NCI-H526 (cell line): ENCODE measurements around the gene C2orf68.
"Not testable (repeated sequence)": the region's sequence is repeated elsewhere in the genome, so short reads cannot be mapped to it uniquely, and the experiment has no call there.

Experiments
- DNase-seq, 2 experiments: peaks; one replicate each; lab custom pipeline; 2025; lab: John Stamatoyannopoulos, UW

C2orf68 gene, protein sequence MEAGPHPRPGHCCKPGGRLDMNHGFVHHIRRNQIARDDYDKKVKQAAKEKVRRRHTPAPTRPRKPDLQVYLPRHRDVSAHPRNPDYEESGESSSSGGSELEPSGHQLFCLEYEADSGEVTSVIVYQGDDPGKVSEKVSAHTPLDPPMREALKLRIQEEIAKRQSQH

DNA sequence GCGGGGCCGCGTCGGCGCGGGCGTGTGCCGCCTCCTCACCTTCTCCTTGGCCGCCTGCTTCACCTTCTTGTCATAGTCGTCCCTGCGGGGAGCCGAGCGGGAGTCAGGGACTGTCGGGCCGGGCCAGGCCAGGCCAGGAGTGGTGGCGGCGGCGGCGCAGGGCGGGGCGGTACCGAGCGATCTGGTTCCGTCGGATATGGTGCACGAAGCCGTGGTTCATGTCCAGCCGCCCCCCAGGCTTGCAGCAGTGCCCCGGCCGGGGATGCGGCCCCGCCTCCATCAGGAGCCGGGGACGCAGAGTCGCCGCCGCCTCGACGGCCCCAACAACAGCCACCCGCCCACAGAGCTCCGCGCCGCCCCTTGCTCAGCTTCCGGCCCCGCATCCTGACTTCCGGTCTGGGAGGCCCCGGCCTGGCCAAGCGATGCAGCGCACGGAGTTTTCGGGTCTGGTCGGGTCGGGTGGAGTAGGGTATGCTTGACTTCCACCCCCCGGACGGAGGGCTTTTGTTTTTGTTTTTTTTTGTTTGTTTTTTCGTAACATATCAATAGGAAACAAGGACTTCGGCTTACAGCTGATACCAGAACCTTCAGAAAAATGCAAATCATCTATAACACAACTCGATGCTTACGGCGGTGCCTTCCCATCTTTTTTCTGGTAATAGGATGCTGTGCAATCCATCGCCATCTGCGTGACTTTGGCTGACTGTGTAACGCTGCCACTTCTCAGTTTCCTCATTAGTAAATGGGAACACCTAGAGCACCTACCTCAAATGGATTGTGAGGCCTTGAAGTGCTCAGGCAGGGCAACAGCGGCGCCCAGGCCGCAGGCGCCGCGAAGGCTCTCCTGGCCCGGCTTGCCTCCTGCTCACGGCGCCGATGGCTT, at the start of gene C2orf68:
TSS of gene C2orf68 (minus strand) at position 362 of the 883 bp plus-strand sequence. CDS start at position 280, 82 bp downstream.
- DNase-seq: peak; percentile 62 to 95

DNA sequence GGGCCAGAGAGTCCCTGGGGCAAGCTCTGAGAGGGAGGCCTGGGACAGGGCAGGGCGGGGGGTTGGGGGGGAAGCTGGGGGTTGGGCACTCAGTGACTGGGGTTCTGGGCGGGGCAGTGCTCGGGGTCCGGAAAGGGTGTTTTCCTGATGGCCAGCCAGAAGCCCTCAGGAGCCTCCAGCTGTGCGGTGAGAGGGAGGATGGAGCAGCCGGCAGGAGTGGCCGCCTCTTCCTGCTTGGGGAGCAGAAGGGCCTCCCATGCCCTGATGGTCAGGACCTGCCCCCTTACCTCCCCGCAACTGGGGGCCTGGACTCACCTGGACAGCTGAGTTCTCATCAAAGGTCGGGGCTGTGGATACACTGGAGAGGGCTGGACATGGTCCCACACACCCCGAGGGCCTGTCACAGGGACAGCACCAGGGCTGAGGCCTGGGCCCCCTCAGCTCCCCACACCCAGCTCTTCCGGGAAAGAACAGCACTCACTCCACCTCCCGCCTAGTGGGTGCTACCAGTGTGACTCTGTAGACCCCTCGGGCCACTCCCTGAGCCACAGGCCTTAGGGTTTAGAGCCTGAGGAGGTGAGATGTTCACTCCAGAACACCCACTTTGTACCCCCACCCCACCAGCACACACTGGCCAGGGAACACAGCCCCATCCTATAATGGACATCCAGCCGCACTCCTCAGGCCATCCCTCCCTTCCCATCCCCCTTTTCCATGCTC, 49.4 kb upstream of the C2orf68 start:
- no peak for DNase-seq

DNA sequence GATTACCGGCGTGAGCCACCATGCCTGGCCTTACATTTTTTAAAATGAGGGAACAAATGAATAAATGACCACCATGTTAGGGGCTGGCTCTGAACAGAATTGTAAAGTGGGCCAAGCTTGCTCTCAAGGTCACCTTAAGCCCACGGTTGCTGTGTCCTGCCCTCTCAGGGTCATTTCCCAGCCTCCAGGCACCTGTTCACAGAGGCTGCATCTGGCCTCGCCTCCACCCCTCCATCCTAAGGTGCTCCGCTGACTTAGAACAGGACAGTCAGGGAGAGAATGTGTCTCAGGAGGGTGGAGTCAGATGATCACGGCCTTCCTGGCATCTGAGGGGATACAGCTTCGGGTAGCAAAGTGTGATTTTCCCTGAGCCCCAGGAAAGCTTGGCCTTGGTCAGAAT, 48.9 kb upstream of the C2orf68 start:
- DNase-seq: no peak

DNA sequence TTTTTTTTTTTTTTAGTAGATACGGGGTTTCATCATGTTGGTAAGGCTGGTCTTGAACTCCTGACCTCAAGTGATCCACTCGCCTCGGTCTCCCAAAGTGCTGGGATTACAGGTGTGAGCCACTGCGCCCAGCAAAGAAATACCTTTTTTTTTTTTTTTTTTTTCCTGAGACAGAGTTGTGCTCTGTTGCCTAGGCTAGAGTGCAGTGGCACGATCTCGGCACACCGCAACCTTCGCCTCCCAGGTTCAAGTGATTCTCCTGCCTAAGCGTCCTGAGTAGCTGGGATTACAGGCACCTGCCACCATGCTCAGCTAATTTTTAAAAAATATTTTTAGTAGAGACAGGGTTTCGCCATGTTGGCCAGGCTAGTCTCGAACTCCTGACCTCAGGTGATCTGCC, 48.4 kb upstream of the C2orf68 start:
- DNase-seq: not testable (repeated sequence)

DNA sequence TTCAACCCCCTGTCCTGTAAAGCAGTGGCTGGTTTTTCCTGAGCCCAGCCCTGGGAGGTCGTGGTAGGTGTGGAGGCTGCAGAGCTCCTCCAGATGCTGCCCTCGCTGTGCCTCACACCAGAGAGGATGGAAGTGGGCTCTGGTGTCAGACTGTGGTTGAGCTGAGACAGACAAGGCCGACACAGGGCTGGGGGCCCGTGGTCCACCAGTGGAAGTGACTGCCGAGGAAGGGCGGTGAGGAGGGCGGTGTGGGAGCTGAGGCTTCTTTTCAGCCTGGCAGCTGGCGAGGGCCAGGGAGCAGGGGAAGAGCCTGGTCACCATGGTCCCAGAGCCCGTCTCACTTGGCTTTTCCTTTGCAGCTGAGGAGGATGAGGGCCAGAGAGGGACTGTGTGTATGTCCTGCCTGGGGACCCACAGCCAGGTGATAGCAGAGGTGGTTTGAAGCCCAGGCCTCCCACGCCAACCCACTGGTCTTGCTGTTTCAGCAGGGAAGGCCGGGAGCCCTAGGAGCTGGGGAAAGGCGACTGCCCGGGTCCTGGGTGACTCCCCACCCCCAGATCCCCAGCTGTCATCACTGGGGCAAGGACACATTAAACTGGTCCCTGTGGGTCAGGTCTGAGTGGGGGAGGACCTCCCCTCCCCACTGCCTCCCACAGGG, 47.6 kb upstream of the C2orf68 start:
- DNase-seq: no peak

DNA sequence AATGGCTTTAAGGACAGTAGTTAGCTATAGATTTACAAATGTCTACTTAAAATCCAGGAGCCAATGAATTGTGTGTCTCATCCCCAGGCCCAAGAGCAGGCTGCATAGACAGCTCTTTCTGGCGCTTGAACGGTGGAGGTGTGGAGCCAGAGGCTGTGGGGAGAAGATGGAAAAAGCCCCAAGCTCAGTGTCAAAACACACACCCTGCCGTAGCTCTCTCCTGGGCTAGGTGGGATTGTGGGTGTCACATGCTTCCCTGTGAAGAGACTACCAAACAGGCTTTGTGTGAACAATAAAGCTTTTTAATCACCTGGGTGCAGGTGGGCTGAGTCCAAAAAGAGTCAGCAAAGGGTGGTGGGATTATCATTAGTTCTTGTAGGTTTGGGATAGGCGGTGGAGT, 45.5 kb upstream of the C2orf68 start:
- DNase-seq: not testable (repeated sequence)

DNA sequence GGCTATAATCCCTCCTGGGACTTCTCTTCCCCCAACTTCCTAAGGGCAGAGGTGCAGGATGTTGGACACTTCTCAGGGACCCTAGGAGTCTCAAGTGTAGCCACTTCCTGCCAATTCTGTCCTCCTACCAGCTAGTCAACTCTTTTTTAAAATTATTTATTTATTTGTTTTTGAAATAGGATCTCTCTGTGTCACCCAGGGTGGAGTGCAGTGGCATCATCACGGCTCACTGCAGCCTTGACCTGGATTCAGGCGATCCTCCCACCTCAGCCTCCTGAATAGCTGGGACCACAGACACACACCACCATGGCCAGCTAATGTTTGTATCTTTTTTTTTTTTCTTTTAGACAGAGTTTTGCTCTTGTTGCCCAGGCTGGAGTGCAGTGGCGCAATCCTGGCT, 44.6 kb upstream of the C2orf68 start:
- no peak for DNase-seq

DNA sequence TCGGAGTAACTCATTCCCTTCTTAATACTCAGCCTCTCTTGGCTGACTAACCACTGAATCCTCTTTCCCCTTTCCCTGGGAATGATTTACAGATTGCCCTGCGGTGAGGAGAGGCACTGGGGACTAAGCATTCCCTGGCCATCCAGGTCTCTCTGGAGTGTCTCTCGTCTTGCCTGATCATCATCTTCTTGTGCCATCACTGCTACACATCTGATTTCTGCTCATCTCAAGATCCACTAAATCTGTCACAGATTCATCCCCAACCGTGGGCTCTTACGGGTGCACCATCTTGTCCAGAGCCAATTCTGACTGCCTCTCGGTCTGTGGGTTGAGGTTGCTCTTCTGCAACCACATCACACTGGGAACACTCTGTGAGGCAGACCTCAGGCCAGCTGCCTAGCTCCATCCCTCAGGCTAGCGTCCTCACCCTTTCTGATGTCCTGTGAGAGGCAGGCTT, 44.1 kb upstream of the C2orf68 start:
- DNase-seq: no peak

DNA sequence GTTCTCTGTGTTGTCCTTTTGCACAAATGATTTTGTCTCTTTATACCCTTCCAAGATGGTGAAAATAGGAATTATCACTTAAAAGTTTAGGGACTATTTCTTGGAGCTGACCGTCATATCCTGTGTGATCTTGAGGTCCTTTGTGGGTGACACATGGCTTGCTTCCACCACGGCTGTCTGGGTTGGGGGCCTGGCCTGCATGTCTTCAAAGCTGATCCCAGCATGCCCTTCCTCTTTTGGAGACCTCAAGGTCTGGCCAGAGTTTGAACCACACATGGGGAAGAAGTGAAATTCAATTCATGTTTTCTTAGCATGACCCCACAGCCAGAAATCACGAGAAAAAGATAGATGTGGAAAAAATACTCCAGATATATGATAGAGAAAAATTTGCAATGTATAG, 42.1 kb upstream of the C2orf68 start:
- no peak for DNase-seq

DNA sequence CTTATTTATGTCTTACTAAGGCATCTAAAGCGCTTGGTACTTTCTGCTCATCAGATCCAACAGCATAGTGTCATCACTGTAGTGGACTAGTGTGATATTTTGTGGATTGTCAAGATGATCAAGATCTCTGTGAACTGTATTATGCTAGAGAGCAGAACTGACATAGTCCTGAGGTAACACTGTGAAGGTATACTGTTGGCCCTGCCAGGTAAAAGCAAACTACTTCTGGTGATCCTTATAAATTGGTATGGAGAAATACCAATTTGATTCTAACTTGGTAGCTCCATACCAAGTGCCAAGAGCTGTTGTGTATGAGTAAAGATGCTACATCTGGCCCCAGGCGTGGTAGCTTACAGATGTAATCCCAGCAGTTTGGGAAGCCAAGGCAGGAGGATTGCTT, 40.2 kb upstream of the C2orf68 start:
- no peak for DNase-seq

DNA sequence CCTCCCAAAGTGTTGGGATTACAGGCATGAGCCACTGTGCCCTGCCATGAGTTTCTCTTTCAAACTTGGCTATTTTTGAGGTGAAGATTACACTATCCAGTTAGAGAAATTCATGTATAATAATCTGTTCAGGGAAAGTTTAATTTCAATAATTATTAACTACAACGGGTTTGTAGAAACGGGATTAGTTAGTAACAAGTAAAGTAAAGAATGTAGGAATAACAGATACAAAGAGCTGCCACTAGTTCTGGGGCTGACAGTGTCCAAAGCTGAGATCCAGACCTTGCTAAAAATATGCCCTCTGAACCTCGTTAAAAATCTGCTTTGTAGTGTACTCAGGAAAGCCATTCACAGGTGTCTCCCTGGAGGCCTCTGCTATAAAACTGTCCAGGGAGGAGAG, 39.2 kb upstream of the C2orf68 start:
- no peak for DNase-seq

DNA sequence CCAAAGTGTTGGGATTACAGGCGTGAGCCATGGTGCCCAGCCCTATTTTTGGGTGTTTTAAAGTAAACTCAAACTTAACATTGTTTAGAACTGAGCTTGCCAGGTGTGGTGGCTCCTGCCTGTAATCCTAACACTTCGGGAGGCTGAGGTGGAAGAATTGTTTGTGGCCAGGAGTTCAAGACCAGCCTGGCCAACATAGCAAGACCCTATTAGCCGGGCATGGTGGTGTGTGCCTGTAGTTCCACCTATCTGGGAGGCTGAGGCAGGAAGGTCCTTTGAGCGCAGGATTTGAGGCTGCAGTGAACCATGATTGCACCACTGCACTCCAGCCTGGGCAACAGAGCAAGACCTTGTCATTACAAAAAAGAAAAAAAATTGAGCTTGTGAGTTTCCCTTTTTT, 38.6 kb upstream of the C2orf68 start:
- no peak for DNase-seq

DNA sequence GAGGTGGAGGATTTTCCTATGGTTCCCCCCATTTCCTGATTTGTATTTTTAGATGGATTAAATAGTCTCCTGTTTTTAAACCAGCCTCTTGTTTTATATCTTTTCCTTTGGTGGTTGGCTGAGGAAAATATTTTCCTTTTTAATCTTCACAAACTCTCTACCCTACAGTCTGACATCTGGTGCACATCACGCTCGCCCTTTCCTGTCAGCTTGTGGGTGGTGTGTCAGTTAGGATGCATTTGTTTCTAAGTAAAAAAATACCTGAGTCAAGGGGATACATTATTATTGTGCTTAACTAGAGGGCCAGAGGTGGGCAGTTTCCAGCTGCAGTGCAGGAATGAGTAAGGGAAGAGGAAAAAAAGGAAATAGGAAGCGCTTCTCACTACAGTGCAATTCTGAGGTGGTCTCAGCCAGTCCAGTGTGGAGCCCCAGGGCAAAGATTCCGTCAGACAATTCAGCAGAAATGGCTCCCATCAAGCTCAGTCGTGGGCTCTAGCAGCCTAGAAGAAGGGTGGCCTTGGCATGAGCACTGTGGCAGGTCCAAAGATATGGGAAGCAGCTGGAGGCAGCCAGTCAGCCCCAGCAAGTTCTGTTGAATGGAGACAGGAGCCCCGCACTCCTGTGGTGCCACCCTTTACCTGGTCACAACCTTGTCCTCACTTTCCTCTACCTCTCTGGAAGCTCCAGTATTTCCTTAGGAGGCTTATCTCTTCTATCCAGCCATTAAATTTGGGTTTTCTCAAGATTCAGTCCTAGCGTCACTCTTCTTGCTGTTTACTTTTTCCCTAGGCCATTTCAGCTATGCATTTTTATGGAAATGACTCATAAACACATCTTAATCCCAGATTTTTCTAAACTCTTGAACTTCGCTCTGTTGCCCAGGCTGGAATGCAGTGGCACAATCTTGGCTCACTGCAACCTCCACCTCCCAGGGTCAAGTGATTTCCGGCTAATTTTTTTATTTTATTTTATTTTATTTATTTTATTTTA, 37.6 kb upstream of the C2orf68 start:
- DNase-seq: no peak

DNA sequence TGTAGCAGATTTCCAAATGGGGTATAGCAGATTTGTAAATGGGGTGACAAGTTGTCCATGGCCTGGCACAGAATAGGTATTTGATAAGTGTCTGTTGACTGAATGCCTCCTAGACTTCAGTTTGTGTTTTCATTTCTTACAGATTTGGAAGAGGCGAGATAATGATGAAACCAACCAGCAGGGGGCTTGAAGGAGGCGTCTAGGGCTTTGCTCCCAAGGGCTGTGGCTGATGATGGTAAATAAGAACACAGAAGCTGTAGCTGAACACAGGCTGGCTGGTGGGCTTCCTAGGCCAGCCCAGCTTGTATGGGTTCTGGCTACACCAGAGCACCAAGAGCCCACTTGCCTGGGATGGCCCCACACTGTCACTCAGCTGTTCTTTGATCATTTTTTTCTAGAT, 36.8 kb upstream of the C2orf68 start:
- peak in 1 of 2 experiments; percentile 27 for DNase-seq

DNA sequence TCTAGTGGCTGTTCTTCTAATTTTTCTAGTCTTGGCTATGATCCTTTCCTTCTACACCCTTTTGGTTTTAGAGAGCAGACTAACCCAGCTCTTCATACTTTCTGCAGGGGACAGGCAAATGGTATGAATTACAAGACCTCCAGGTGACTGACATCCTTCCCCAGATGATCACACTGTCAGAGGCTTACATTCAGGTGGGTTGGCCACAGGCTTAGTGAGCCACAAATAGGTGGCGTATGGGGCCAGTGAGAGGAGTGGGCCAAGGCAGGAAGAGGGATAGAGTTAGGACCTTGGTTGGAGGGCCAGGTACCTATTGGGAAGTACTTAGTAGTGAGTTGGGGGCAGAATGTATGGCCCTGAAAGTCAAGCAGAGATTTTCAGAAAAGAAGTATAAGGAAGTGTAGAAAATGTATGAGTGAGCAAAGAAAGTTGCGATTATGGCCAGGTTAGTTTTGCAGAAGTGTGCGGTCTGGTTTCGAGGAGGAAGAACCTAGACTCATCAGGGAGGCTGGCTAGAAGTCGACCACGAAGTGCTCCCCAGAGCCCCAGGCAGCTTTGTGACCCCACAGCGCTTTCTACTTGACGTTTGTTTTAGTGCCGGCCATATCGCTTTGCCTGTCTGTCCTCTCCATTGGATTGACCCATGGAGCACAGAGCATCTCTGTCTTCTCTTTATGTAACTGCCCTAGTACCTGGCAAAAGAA, 36.1 kb upstream of the C2orf68 start:
- DNase-seq: no peak

DNA sequence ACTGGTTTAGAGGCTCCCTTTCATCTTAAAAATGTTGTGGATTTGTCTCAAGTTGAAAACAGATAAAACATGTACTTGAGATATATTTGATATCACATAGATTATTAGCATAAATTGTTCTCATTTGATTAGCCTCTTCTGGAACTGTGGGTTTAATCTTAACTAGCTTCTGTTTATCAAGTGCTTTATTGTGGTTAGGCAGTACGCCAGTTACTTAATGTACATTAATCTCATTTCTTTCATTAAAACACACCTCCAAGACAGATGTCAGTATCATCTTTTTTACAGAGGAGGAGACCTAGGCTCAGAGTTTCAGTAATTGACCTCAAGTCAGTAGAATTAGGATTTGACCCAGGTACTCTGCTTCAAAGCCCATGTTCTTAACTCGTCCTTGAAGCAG, 34.3 kb upstream of the C2orf68 start:
- no peak for DNase-seq

DNA sequence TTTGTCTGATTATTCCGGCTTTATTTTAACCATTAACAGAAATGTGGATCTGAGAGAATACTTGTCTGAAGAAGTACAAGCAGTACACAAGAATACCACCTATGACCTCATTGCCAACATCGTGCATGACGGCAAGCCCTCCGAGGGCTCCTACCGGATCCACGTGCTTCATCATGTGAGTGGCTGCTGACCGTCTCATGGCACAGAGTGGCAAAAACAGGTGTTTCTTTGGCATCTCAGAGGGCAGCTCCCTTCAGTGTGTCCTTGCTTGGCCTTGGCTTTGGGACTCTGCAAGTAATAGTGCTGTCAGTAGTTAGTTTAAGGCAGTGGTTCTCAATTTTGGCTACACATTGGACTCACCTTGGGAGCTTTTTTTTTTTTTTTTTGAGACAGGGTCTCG, 33.0 kb upstream of the C2orf68 start:
- no peak for DNase-seq

DNA sequence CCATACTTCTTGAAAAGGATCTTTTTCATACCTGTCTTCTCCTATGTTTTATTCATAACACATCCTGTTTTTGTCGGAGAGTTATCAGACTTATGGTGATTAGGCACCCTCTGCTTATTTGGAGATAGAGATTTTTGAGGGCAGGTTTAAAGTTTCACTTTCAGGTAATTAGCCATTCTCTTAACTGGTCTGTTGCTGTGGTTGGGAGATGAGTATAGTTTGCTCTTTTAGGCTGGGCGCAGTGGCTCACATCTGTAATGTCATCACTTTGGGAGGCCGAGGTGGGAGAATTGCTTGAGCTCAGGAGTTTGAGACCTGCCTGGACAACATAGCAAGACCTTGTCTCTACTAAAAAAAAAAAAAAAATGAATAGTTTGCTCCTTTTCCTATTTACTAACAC, 30.9 kb upstream of the C2orf68 start:
- no peak for DNase-seq

DNA sequence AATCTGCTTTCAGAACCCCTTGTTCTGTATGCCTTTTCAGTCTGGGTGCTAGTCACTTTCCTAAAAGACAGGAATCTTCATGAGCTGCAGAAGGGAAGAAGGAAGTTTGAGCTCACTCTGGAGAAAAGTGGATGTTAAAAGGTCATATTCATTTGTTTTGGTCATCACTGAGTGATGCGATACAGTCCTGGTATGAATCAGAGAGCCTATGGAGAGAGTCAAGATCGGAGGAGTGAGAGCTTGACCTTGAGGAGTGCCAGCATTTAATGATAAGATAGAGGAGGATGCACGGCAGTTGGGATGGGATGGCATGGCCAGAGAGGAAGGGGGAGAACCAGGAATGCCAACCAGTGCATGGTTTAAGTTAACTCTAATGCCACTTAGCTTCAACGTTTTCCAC, 23.8 kb upstream of the C2orf68 start:
- no peak for DNase-seq

DNA sequence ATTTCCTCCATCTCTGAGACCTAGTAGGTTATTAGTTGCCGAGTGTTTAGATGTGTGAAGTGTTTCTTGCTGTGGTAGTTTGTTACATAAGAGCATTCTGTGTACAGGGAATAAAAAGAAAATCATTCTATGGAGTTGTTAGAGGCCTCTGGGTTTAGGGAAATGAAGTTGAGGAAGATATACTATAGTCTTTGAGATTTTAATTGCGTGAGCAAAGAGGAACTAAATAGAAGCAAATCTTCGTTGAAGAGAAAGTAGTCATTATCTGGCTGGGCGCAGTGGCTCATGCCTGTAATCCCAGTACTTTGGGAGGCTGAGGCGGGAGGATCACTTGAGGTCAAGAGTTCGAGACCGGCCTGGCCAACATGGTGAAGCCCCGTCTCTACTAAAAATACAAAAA, 23.1 kb upstream of the C2orf68 start:
- no peak for DNase-seq

DNA sequence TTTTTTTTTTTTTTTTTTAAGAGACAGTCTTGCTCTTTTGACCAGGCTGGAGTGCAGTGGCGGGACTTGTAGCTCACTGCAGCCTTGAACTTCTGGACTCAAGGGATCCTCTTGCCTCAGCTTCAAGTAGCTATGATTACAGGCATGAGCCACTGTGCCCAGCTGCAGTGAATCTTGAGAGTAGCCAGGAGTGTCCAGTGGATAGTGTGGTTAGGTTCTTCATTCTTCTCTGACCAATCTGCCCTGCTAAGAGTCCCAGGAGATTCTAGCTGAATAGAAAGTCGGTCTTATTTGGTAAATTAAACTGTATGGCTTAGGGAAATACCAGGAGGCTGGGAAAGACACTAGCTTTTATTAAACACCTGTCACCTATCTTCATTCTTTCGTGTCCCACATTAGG, 19.4 kb upstream of the C2orf68 start:
- DNase-seq: no peak
